ENCODE results near the gene C5orf63. TPM values are rescaled to one million over a fixed set of nuclear protein-coding genes. Genes with fewer than 3 reads are reported as not detected.

Gene C5orf63
- total RNA-seq, 1 donor from 2014 or later = not detected

DNA sequence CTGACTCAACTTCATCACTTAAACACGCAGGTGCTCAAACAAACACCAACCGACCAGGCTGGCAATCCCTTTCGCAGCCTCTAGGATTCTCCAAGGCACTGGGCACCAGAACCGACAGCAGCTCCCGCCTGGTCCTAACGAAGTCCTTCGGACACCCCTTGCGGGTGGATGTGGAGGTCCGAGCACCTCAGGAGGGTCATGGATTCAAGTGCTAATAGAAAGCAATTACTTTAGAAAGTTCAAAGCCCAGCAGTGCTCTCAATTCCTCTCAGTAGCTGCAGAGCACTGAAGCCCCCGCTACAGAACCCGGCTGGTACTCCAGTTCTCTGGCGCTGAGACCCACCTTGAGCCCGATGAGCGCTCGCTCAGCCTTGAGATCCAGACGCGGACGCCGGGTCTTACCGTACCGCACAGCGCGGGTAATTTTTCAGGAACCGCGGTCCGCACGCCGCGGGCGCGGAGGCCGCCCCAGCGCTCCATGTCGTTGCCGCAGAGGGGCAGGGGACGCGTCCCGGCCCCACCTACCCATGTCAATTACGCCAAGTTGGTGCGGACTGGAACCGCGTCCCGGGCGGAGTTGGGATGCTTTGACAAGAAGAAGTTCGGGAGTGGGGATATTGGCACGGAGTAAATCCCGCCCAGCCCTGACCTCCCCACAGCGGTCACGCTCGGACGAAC, 43.6 kb downstream of the C5orf63 start:
- peak; percentile 24 to 68 (median 45) for TF ChIP-seq CTCF (IDR thresholded peaks at IDR 0.05)
- Histone ChIP-seq H3K27me3 (no peaks in the 10 kb centered on the region), H3K4me1 (peaks cover 0 to 9% of the 10 kb centered on the region in 2 donors), H3K9me3 (no peaks in the 10 kb centered on the region), H3K36me3 (no peaks in the 10 kb centered on the region), H3K4me3 (peak overlapping the region; percentile 80), H3K27ac (peak overlapping the region; percentile 90 to 94)
- DNase-seq (ENCODE audit: low spot score in 2 of 2) = peak in 1 of 2 donors; percentile 73
- intact Hi-C loops (cut with DNase I) = loop anchor here (1.0 to 10.0 kb wide), 4 partner anchors 12 to 355 kb away; partner anchors contain the start of genes C5orf63 and LMNB1

DNA sequence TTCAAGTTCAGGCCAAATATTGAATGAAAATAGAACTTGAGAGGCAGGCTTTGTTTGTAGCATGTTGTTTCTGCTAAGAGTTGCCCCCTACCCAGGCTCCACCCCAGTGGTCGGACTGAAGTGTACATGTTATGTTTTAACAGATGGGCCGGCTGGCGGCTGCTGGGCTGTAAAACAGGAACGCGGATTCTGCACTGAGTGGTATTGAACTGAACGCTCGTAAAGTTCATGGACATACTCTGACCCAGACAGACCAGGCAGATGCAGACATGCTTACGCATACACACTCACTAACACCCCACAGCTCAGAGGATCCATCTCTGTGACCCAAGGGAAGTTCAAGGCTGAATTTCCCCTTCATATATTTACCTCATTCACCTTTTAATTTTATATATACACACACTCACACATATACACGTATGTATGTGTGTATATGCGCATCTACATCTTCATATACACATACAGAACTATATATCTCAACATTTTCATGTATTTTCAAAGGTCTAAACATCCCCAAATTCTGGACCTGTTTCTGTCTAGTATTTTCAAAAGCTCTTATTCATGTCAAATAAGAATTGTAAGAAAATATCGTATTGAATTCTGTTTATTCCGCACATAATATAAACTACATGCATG, 44.4 kb downstream of the C5orf63 start:
- TF ChIP-seq CTCF (IDR thresholded peaks at IDR 0.05) = no peak
- no peaks in the 10 kb centered on the region for H3K9me3 ChIP-seq
- no peaks in the 10 kb centered on the region for H3K27me3 ChIP-seq
- peak overlapping the region; percentile 80 for H3K4me3 ChIP-seq
- H3K27ac ChIP-seq = no peak overlapping the region
- intact Hi-C loops (cut with DNase I) = no loop called here
- peaks cover 0 to 9% of the 10 kb centered on the region in 2 donors for H3K4me1 ChIP-seq
- H3K36me3 ChIP-seq = no peaks in the 10 kb centered on the region
- DNase-seq (ENCODE audit: low spot score in 2 of 2) = peak in 1 of 2 donors; percentile 66

GRCh38 chr5:127027539-127027938, 45.8 kb downstream of the C5orf63 start:
- intact Hi-C loops (cut with DNase I) = no loop called here

GRCh38 chr5:127026166-127026565, 47.1 kb downstream of the C5orf63 start:
- H3K27ac ChIP-seq = no peak overlapping the region
- intact Hi-C loops (cut with DNase I) = no loop called here

More at GRCh38 chr5:127027539-127027938, 45.8 kb downstream of the C5orf63 start:
- no peak for TF ChIP-seq CTCF (IDR thresholded peaks at IDR 0.05)
- H3K9me3 ChIP-seq = no peaks in the 10 kb centered on the region
- DNase-seq (ENCODE audit: low spot score in 2 of 2) = no peak
- no peak overlapping the region for H3K27ac ChIP-seq
- H3K27me3 ChIP-seq = no peaks in the 10 kb centered on the region
- peaks cover 0 to 9% of the 10 kb centered on the region in 2 donors for H3K4me1 ChIP-seq
- no peaks in the 10 kb centered on the region for H3K36me3 ChIP-seq
- H3K4me3 ChIP-seq = no peak overlapping the region

GRCh38 chr5:127025467-127025866, 47.8 kb downstream of the C5orf63 start:
- no peaks in the 10 kb centered on the region for H3K9me3 ChIP-seq
- H3K27me3 ChIP-seq = no peaks in the 10 kb centered on the region
- intact Hi-C loops (cut with DNase I) = no loop called here
- H3K4me3 ChIP-seq = no peak overlapping the region
- no peak for DNase-seq (ENCODE audit: low spot score in 2 of 2)
- H3K4me1 ChIP-seq = peaks cover 0 to 4% of the 10 kb centered on the region in 2 donors
- no peak for TF ChIP-seq CTCF (IDR thresholded peaks at IDR 0.05)
- H3K36me3 ChIP-seq = no peaks in the 10 kb centered on the region
- no peak overlapping the region for H3K27ac ChIP-seq

More at GRCh38 chr5:127026166-127026565, 47.1 kb downstream of the C5orf63 start:
- no peak overlapping the region for H3K4me3 ChIP-seq
- TF ChIP-seq CTCF (IDR thresholded peaks at IDR 0.05) = no peak
- H3K36me3 ChIP-seq = no peaks in the 10 kb centered on the region
- no peaks in the 10 kb centered on the region for H3K27me3 ChIP-seq
- no peaks in the 10 kb centered on the region for H3K9me3 ChIP-seq
- DNase-seq (ENCODE audit: low spot score in 2 of 2) = no peak
- H3K4me1 ChIP-seq = peaks cover 0 to 6% of the 10 kb centered on the region in 2 donors
